GM12878 (cell line): Measurements from ENCODE around the gene PRCD. TPM values are rescaled to one million over a fixed set of nuclear protein-coding genes. Genes with fewer than 3 reads are reported as not detected.

Experiments used
- ATF3 ChIP-seq: IDR thresholded peaks from 2 replicates; pipeline ENCODE4 v1.6.1; 2011; ENCODE audit warnings: low read depth, mild to moderate bottlenecking, low read length, moderate library complexity, borderline replicate concordance; ENCODE audit errors: extremely low read depth
- CTCF ChIP-seq, 3 experiments: IDR thresholded peaks in 2 of 3; conservative IDR thresholded peaks in 1 of 3; 2 replicates each; pipeline ENCODE4 v1.5.1; 2011; ENCODE audit warnings: low read depth in 3 of 3, low read length in 3 of 3, mild to moderate bottlenecking in 3 of 3, control low read depth in 2 of 3, moderate library complexity in 2 of 3, inconsistent platforms in 1 of 3, mixed read lengths in 1 of 3; ENCODE audit not compliant: control insufficient read depth in 2 of 3, insufficient read depth in 1 of 3; ENCODE audit errors: extremely low read depth in 1 of 3
- FOS ChIP-seq: IDR thresholded peaks from 3 replicates; pipeline ENCODE4 v1.6.1; 2011; ENCODE audit warnings: borderline replicate concordance; ENCODE audit not compliant: insufficient read length; ENCODE audit errors: extremely low read depth
- HDGF ChIP-seq: fragments of 450-650 bp; IDR thresholded peaks from 2 replicates; pipeline ENCODE4 v1.6.1; 2016; ENCODE audit warnings: antibody characterized with exemption
- HSF1 ChIP-seq: fragments of 150-350 bp; IDR thresholded peaks from 2 replicates; pipeline ENCODE4 v1.6.1; 2014; ENCODE audit warnings: mild to moderate bottlenecking, low read depth, low read length
- IKZF1 ChIP-seq: fragments of 450-650 bp; conservative IDR thresholded peaks from 2 replicates; pipeline ENCODE4 v1.6.1; 2017; ENCODE audit warnings: antibody characterized with exemption, mild to moderate bottlenecking
- IRF5 ChIP-seq: fragments of 450-650 bp; IDR thresholded peaks from 2 replicates; pipeline ENCODE4 v1.6.1; 2017; ENCODE audit warnings: borderline replicate concordance
- MAX ChIP-seq: IDR thresholded peaks from 2 replicates; pipeline ENCODE4 v1.6.1; 2012; ENCODE audit warnings: low read depth, low read length, improper control_type of control experiment
- MEF2A ChIP-seq: IDR thresholded peaks from 2 replicates; pipeline ENCODE4 v1.6.1; 2011; ENCODE audit warnings: low read depth, mild to moderate bottlenecking, low read length, moderate library complexity; ENCODE audit not compliant: insufficient read depth
- MXI1 ChIP-seq: fragments of 150-350 bp; IDR thresholded peaks from 2 replicates; pipeline ENCODE4 v1.6.1; 2011; ENCODE audit warnings: low read depth, mild to moderate bottlenecking, inconsistent platforms, low read length, improper control_type of control experiment
- NR2F1 ChIP-seq: fragments of 450-650 bp; conservative IDR thresholded peaks from 2 replicates; pipeline ENCODE4 v1.6.1; 2017; ENCODE audit warnings: mild to moderate bottlenecking
- RBBP5 ChIP-seq: fragments of 200-600 bp; sonication (generic); conservative IDR thresholded peaks from 2 replicates; pipeline ENCODE4 v1.6.1; 2016
- RELA ChIP-seq: fragments of 450-650 bp; IDR thresholded peaks from 2 replicates; pipeline ENCODE4 v1.8.0; 2014; ENCODE audit warnings: borderline replicate concordance; ENCODE audit not compliant: partially characterized antibody
- SIX5 ChIP-seq: IDR thresholded peaks from 2 replicates; pipeline ENCODE4 v1.6.1; 2011; ENCODE audit warnings: mild to moderate bottlenecking, low read depth, low read length, moderate library complexity; ENCODE audit not compliant: severe bottlenecking
- SMAD1 ChIP-seq: fragments of 450-650 bp; IDR thresholded peaks from 2 replicates; pipeline ENCODE4 v1.6.1; 2018; ENCODE audit warnings: mild to moderate bottlenecking, low read depth; ENCODE audit not compliant: partially characterized antibody
- SPI1 ChIP-seq: IDR thresholded peaks from 2 replicates; pipeline ENCODE4 v1.6.1; 2011; ENCODE audit warnings: low read depth, mild to moderate bottlenecking, low read length, moderate library complexity, borderline replicate concordance; ENCODE audit not compliant: insufficient read depth
- TCF12 ChIP-seq: IDR thresholded peaks from 2 replicates; pipeline ENCODE4 v1.6.1; 2011; ENCODE audit warnings: low read depth, mild to moderate bottlenecking, low read length
- TCF7 ChIP-seq: IDR thresholded peaks from 2 replicates; pipeline ENCODE4 v1.6.1; 2014; ENCODE audit warnings: antibody characterized with exemption, borderline replicate concordance
- USF2 ChIP-seq: IDR thresholded peaks from 2 replicates; pipeline ENCODE4 v1.6.1; 2011; ENCODE audit warnings: low read depth, low read length, improper control_type of control experiment, borderline replicate concordance
- ZBTB33 ChIP-seq: fragments of 450-650 bp; IDR thresholded peaks from 2 replicates; pipeline ENCODE4 v1.6.1; 2017; ENCODE audit warnings: mild to moderate bottlenecking
- ZNF207 ChIP-seq: fragments of 450-650 bp; IDR thresholded peaks from 2 replicates; pipeline ENCODE4 v1.6.1; 2014; ENCODE audit warnings: antibody characterized with exemption, mild to moderate bottlenecking, borderline replicate concordance
- polyA plus RNA-seq, 11 experiments: library from polyadenylated mRNA; depleted of rRNA in 4 of 11; unstranded in 6 of 11; stranded (reverse) in 5 of 11; fragments of >200 nt; fragmentation: Nextera tagmentation in 4 of 11; fragmentation: Illumina TruSeq in 1 of 11; extraction: Ambion mirVana in 4 of 11; extraction: Trizol in 1 of 11; gene quantifications; 1 replicate in 1 of 11; 2 replicates in 10 of 11; pipeline versions ENCODE4 v1.2.1 to v1.2.3, GENCODE V29; 2011 to 2016; ENCODE audit warnings: inconsistent platforms in 2 of 11, missing spikeins in 2 of 11, low read depth in 1 of 11
- total RNA-seq, 4 experiments: library from RNA; depleted of rRNA in 3 of 4; stranded (reverse); fragments of >200 nt in 3 of 4; fragmentation: Illumina TruSeq in 1 of 4; extraction: Trizol in 1 of 4; gene quantifications; 2 replicates each; pipeline versions ENCODE4 v1.2.1 to v1.2.3, GENCODE V29; 2013 to 2021

Gene PRCD
- total and polyA plus RNA-seq, 10 of the 15 experiments (the other 5 are each of a cell fraction or from before 2014, with no cell fraction given): 0.18 to 0.95 (median 0.34) TPM; not detected in 4

GRCh38 chr17:76501018-76501826, 38.6 kb upstream of the PRCD start, which contains the start of gene RHBDF2 (continued):
- TF ChIP-seq CTCF (IDR thresholded peaks at IDR 0.05 in 2 of 3, conservative IDR thresholded peaks at IDR 0.05 in 1 of 3; ENCODE audit: control insufficient read depth in 2 of 3, extremely low read depth in 1 of 3, insufficient read depth in 1 of 3, low read depth in 3 of 3, low read length in 3 of 3) (no peak), TCF12 (0 out of 2 replicates have a peak, but pooled peaks have one; percentile 6), RBBP5 (no peak), USF2 (no peak), ZBTB33 (no peak), SPI1 (no peak), FOS (no peak), TCF7 (no peak), MAX (no peak), SMAD1 (peak; percentile 29), HDGF (peak; percentile 99), MEF2A (no peak), ATF3 (no peak), IRF5 (no peak), NR2F1 (peak; percentile 58; the same call in 1 of the 2 replicates), HSF1 (no peak), MXI1 (peak; percentile 69; the same call in 1 of the 2 replicates), RELA (no peak), ZNF207 (no peak), SIX5 (no peak), IKZF1 (peak; percentile 78)
